Measurements from ENCODE around the gene GRIN2A.

DNA sequence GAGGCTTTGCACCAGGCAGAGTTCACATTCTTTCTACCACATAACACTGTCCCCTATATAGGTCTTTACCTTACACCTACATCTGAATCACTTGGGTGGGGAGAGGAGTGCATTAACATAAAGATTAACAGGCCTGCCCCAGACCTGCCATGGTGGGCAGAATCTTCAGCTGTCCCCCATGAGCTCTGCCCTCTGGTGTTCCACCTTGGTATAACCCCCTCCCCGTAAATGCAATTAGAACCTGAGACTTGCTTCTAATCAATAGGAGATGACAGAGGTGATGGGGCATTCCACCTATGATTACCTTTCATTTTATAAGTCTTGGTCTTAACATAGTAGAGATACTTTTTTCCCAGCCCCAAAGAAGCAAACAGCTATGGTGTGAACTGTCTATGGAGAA lies 20.4 kb upstream of the GRIN2A start:
- TF ChIP-seq ZC3H10 (CRISPR knock-in tag; IDR thresholded peaks at IDR 0.05) (no peak), ISL1 (CRISPR knock-in tag; IDR thresholded peaks at IDR 0.05) (no peak), ZFP30 (CRISPR knock-in tag; IDR thresholded peaks at IDR 0.05) (no peak), ESRRG (CRISPR knock-in tag; IDR thresholded peaks at IDR 0.05) (no peak)
- TF ChIP-seq, protein P1, sequence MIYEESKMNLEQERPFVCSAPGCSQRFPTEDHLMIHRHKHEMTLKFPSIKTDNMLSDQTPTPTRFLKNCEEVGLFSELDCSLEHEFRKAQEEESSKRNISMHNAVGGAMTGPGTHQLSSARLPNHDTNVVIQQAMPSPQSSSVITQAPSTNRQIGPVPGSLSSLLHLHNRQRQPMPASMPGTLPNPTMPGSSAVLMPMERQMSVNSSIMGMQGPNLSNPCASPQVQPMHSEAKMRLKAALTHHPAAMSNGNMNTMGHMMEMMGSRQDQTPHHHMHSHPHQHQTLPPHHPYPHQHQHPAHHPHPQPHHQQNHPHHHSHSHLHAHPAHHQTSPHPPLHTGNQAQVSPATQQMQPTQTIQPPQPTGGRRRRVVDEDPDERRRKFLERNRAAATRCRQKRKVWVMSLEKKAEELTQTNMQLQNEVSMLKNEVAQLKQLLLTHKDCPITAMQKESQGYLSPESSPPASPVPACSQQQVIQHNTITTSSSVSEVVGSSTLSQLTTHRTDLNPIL (CRISPR knock-in tag; IDR thresholded peaks at IDR 0.05; ENCODE audit: low read depth) = no peak

All from SK-N-SH treated with all-trans-retinoic acid at 6 μM for 48 hours (cell line).